Suppressor macrophage treated with lipopolysaccharide for 1 hour (primary cell): ENCODE data around the gene ARHGEF16.

Experiments
- DNase-seq, 3 donors: peaks; one replicate each; pipeline ENCODE4 v3.0.0-alpha.2; 2020 to 2022

The ARHGEF16 gene

GRCh38 chr1:3453891-3454810, at the start of gene ARHGEF16:
TSS of gene ARHGEF16 (plus strand) at chr1:3454665. CDS start at chr1:3463085, 8,420 bp downstream.
- DNase-seq, result peak; percentile 55 to 88 (median 70)

DNA sequence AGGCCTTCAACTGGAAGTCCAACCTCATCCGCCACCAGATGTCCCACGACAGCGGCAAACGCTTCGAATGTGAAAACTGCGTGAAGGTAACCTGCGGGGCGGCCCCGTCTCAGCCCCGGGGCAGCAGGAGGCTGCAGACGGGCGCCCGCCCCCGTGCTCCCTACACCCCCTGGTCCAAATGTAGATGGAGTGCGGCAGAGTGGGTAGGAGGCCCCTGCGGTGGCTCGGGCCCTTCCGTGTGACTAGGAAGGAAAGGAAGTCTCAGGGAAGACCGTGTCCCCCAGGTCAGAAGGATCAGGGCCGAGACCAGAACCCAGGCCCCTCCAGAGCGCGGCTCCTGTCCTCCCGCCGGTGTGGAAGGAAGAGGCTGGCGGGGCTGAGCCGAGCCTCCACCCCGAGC, 49.7 kb upstream of the ARHGEF16 start:
- no peak for DNase-seq

GRCh38 chr1:3405491-3405890, 49.0 kb upstream of the ARHGEF16 start:
- no peak for DNase-seq

GRCh38 chr1:3405974-3406867, 48.2 kb upstream of the ARHGEF16 start:
- DNase-seq, result no peak

DNA sequence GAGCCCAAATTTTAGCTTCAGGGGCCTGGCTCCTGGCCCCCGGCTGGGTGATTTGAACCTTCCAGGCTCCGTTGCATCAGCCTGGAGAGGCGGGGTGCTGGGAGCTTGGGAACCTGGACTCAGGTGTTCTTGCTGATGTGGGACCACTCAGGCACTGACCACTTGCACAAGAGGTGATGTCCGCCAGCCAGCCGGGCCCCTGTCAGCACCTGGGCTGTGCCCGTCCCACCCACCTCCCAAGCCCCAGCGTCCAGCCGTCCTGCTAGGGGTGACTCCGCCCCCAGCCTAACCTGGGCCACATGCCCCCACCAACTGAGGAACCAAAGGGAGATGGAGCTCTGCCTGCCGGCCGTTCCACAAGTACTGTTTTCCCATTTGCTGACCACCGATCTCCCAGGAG, 47.4 kb upstream of the ARHGEF16 start:
- no peak for DNase-seq

DNA sequence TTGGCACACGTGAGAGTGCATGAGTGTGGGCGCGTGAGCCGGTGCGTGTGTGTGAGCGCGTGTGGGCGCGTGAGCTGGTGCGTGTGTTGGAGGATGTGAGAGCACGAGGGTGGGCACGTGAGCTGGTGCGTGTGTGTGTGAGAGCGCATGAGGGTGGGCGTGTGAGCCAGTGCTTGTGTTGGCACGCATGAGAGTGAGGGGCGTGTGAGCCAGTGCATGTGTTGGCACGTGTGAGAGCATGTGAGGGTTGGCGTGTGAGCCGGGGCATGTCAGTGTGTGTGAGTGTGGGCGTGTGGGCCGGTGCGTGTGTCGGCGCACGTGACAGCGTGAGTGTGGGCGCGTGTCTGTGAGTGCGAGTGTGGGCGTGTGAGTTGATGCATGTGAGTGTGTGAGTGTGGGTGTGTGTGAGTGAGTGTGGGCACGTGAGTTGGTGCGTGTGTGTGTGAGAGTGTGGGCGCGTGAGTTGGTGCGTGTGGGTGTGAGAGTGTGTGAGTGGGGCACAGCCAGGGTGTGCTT, 45.7 kb upstream of the ARHGEF16 start:
- DNase-seq, result no peak

DNA sequence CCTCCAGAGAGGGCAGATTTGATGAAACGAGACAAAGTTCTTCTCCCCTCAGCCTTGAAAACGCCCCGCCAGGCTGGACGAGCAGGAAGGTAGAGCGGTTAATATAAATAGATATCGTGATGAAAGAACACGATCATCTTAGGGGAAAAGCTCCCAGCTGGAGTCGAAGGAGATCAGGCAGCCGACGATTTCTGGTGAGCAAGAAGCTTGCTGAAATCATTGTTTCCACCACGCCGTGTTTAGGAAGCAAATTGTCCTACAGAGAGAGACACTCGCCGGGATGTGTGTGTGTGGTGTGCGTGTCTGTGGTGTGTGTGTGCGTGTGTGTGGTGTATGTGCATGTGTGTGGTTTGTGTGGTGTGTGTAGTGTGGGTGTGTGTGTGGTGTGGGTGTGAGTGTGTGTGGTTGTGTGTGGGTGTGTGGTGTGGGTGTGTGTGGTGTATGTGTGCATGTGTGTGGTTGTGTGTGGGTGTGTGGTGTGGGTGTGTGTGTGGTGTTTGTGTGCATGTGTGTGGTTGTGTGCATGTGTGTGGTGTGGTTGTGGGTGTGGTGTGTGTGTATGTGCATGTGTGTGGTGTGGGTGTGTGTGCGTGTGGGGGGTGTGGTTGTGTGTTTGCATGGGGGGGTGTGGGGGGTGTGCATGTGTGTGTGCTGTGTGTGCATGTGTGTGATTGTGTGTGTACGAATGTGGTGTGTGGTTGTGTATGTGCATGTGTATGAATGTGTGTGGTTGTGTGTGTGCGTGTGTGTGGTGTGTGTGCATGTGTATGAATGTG, 44.9 kb upstream of the ARHGEF16 start:
- DNase-seq, result no peak

DNA sequence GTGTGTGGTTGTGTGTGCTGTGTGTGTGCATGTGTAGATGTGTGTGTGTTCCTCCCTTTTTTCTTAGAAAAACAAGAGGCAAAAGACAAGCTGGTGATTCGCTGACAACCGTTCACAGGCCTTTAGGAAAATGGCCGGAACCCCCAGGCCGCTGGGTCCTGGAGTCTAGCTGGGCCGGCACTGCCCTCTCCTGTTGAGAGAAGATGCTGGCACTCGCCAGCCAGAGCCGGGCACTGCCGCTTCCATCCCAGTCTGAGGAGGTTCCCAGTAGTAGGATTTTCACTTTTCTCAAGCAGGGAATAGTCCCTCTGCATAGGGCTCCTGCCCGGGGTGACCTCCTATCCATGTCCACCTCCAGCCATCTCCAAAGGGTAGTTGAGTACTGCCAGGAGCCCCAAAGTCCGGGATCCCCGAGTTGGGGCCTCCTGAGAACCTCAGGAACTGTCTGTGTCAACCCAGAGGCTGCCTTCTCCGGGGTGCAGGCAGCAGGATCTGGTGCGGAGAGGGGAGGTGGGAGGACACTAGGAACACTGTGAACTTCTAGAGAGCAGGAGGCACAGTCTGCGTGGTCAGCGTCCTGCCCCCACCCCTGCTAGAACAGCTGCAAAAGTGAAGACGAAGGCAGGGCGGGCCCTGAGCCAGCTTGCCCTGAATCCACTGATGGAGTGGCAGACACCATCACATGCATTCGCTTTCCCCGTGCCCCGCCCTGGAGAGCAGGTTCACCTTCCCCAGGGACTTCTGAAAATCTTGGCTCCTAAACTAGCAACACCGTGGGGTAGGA, 44.1 kb upstream of the ARHGEF16 start:
- peak in 1 of 3 donors; percentile 10 for DNase-seq

DNA sequence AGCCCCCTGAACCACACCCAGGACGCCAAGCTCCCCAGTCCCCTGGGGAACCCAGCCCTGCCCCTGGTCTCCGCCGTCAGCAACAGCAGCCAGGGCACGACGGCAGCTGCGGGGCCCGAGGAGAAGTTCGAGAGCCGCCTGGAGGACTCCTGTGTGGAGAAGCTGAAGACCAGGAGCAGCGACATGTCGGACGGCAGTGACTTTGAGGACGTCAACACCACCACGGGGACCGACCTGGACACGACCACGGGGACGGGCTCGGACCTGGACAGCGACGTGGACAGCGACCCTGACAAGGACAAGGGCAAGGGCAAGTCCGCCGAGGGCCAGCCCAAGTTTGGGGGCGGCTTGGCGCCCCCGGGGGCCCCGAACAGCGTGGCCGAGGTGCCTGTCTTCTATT, 42.7 kb upstream of the ARHGEF16 start:
- DNase-seq, result no peak

DNA sequence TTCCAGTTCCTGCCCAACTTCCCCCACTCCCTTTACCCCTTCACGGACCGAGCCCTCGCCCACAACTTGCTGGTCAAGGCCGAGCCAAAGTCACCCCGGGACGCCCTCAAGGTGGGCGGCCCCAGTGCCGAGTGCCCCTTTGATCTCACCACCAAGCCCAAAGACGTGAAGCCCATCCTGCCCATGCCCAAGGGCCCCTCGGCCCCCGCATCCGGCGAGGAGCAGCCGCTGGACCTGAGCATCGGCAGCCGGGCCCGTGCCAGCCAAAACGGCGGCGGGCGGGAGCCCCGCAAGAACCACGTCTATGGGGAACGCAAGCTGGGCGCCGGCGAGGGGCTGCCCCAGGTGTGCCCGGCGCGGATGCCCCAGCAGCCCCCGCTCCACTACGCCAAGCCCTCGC, 42.1 kb upstream of the ARHGEF16 start:
- DNase-seq, result no peak

- no peak for DNase-seq
These were observed 40.3 kb upstream of the ARHGEF16 start for GRCh38 chr1:3413975-3414710.

- no peak for DNase-seq
These were observed 39.0 kb upstream of the ARHGEF16 start for GRCh38 chr1:3415260-3416090.

DNA sequence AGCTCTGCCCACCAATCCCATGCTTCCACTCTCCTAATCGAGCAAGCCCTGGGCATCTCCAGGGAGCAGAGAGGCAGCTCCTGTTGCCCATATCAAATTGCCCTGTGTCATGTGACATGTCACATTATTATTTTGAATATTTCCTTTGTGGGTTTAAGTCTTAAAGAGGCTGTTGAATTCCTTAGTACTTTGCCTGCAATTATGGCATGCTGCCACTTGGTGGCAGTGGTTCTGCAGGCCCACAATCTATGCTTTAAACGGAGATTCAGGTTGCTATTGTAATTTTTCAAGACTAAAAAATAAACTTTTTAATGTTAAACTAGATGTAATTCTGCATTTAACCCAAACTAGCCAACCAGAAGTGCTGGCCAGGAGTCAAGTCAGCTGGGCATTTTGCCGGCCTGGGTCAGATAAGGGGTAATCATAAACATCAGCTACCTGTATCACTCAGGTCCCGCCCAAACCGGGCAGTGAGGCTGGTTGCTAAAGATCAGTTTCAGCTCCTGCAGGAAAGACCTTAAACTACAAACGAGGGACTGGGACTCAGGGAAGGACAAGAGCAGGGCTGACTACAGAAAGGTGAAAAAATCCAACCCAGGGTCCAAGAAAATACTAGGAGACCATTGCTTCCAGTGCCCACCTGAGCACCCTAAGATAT, 37.3 kb upstream of the ARHGEF16 start:
- peak in 2 of 3 donors; percentile 6 for DNase-seq

DNA sequence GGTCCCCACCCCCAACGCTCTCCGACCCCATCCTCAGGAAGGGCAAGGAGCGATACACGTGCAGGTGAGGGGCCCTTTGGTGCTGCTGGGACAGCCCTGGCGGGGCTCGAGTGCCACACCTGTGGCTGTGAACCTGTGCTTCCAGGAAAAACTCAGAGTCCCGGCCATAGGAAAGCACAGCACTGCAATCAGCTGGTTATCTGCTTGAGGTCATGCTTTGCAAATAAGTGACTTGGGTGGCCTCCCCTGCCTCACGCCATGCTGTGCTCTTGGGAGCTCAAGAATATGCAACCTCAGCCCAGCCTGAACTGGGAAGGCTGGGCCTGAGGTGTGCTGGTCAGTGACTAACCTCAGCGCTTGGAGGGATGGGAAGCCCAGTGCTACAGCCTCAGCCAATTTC, 36.5 kb upstream of the ARHGEF16 start:
- no peak for DNase-seq

GRCh38 chr1:3418600-3418999, 35.9 kb upstream of the ARHGEF16 start:
- DNase-seq, result no peak

GRCh38 chr1:3419415-3420204, 34.9 kb upstream of the ARHGEF16 start:
- DNase-seq, result no peak

DNA sequence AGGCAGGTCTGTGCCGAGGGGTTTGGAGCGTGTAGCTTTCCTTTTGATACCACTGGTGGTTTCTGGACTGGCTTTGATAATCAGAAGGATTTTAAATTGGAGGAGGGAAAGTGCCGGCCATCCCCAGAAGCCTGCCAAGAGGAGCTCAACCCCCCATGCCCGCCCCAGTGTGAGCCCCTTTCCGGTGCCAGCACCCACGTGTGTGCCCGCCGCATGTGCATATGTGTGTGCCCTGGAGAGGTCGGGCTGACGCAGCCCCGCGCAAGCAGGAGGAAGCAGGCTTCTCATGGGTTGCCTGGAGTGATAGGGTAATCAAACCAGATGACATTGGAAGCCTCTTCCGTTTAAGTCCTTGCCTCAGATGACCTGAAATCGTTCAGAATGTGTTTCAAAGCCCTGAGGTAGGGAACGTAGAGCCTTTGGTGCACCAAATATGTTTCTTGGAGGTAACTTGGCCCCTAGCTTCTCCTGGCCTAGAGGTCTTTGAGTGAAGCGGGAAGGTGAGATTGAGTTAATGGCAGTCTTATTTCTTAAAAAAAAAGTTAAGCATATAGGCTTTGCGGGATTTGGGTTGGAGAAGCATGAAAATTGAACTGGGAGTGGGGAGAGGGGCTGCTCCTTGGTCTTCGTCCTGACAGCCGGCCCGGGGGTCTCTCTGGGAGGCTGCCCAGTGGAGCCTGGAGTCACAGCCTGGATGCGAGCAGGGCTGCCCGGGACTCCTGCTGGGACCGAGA, 34.1 kb upstream of the ARHGEF16 start:
- DNase-seq, result no peak

GRCh38 chr1:3422638-3423037, 31.8 kb upstream of the ARHGEF16 start:
- no peak for DNase-seq
